ENCODE results near the gene IGFN1. TPM values are rescaled to one million over a fixed set of nuclear protein-coding genes. Genes with fewer than 3 reads are reported as not detected.

The IGFN1 gene
- total RNA-seq: 0.14 and 0.86 TPM in 2 replicates

DNA sequence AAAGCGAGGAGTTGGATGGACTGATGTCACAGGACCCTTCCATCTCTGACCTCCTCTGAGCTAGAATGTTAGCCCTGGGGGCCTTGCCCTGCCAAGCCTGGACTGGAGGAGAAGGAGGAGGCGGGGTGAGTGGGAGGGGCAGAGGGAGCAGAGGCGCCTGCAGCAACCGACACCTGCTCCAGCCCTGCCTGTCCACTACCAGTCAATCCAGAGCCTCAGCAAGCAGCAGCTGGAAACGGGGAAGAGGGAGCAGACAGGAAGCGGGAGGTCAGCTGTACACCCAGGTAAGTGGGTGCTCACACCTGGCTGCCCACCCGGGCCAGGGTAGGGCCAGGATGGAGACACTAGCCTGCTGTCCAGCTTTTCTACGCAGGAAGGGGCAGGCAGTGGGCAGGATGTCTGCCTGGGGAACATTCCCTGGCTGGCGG, at the start of gene IGFN1:
TSS of gene IGFN1 (plus strand) at position 201 of the 428 bp plus-strand sequence. CDS start 2,470 bp downstream, outside the sequence.
- no peak for DNase-seq (ENCODE audit: low read depth)
- TF ChIP-seq, protein P1, sequence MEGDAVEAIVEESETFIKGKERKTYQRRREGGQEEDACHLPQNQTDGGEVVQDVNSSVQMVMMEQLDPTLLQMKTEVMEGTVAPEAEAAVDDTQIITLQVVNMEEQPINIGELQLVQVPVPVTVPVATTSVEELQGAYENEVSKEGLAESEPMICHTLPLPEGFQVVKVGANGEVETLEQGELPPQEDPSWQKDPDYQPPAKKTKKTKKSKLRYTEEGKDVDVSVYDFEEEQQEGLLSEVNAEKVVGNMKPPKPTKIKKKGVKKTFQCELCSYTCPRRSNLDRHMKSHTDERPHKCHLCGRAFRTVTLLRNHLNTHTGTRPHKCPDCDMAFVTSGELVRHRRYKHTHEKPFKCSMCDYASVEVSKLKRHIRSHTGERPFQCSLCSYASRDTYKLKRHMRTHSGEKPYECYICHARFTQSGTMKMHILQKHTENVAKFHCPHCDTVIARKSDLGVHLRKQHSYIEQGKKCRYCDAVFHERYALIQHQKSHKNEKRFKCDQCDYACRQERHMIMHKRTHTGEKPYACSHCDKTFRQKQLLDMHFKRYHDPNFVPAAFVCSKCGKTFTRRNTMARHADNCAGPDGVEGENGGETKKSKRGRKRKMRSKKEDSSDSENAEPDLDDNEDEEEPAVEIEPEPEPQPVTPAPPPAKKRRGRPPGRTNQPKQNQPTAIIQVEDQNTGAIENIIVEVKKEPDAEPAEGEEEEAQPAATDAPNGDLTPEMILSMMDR (conservative IDR thresholded peaks at IDR 0.05; ENCODE audit: low read depth, low read length): no peak
- peak within 1 kb of the TSS; percentile 28 for H3K4me3 ChIP-seq (ENCODE audit: low read depth, low read length)

DNA sequence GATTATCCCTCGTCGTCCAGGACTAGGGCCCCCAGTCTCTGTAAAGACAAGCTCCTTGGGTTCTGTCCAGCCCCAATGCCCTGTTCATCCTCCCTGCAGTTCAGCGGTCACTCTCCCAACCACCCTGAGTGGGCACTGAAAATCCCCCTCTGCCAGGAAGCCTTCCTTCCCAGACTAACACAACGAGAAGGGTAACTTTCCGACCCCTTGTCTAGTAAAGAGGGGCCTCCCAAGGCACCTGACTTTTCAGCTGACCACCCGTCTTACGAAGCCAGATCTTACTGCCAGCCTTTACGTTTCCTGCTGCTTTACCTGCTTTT, 49.7 kb upstream of the IGFN1 start:
- no peak for DNase-seq (ENCODE audit: low read depth)
- TF ChIP-seq, protein P1 (conservative IDR thresholded peaks at IDR 0.05; ENCODE audit: low read depth, low read length): no peak
- H3K4me3 ChIP-seq (ENCODE audit: low read depth, low read length): no peak overlapping the region

DNA sequence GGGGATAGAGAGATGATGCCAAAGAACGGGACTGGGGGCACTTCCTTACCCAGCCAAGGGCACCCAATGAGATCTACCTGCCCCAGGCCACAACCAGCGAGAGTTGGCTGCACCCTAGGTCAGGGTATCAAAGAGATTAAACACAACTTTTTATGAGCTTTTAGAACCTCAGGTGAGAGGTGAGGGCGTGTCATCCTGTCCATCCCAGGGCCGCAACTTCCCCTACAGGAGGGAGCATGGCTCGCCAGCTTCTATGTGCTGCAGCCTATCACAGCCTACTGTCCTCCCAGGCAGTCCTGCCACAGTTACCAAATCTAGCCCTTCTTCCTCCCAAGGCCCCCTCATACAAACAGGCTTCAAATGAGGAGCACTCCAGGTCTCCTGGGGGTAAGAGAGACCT, 49.2 kb upstream of the IGFN1 start:
- no peak for DNase-seq (ENCODE audit: low read depth)
- no peak overlapping the region for H3K4me3 ChIP-seq (ENCODE audit: low read depth, low read length)
- TF ChIP-seq, protein P1 (conservative IDR thresholded peaks at IDR 0.05; ENCODE audit: low read depth, low read length): no peak

DNA sequence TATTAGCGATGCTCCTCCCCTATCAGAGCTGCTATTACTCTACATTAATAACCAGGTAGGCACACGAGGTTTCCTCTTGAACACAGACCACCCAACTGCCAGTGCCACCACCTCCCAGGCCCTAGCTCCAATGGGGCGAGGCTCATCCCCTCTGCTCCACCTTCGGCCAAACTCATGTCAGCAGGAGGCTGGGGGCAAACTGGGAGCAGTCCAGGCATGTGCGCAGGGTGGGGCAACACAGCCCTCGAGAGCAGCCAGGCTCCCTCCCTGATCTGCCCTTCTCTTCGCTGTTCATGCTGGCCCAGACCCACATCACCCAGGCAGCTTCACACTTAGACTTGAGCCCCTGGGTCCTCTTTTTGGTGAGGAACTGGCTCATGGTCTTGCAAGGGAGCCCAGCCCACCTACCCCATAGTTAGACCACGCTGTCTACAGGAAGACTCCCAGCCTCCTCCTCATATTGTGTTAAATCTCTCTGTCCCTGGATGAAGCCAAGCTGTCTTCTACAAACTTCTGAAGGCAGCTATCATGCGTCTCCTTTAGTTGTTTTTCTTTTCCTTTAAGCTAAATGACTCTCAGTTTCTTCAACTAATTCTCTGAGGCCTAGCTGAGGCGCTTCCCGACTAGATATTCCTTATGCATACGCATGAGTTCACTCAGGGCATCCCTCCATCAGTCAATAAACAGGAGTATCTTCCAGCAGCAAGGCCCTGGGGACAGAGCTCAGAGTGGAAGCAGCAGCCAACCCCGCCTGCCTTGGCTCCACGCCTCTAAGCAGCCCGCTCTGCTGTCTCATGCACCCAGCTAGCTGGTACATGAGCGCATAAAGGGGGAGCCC, 48.4 kb upstream of the IGFN1 start:
- H3K4me3 ChIP-seq (ENCODE audit: low read depth, low read length): no peak overlapping the region
- TF ChIP-seq, protein P1 (conservative IDR thresholded peaks at IDR 0.05; ENCODE audit: low read depth, low read length): no peak
- DNase-seq (ENCODE audit: low read depth): no peak

DNA sequence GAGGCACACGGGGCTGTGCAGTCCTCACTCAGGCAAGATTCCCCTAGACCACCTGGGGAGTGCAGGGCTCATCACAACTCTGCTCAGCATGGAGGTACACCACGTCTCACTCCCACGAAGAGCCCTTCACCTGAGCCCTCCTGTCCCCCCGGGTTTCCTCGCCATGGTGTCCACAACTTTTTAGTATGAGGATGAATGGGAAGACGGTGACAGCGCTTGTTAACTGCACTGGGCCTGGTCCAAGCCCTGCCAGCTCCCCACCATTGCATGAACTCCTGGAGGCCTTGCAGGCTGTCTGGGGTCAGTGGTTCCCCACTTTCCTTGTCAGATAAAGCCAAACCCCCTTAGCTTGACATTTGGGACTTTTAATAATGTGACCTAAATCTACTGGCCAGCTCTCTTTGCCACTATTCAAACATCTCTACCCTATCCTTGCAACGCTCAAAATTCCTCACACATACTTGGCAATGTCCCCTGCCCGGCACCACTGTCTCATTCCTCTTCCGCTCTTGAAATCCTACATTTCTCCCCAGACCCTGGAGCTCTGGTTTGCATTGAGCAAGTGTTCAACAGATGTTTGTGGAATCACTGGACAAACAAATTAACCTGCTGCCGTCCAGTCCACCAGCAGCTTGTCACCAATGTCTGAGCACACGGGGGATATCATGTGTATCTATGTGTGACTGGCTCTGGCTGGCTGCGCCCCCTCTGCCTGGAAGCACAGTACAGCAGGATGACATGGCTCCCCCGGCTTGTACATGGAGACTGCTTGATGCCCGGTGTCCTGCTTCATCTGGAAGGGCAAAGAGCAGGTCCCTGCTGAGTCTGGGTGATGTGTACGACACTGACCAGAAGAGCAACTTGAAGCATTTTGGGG, 47.5 kb upstream of the IGFN1 start:
- TF ChIP-seq, protein P1 (conservative IDR thresholded peaks at IDR 0.05; ENCODE audit: low read depth, low read length): no peak
- DNase-seq (ENCODE audit: low read depth): no peak
- H3K4me3 ChIP-seq (ENCODE audit: low read depth, low read length): no peak overlapping the region

DNA sequence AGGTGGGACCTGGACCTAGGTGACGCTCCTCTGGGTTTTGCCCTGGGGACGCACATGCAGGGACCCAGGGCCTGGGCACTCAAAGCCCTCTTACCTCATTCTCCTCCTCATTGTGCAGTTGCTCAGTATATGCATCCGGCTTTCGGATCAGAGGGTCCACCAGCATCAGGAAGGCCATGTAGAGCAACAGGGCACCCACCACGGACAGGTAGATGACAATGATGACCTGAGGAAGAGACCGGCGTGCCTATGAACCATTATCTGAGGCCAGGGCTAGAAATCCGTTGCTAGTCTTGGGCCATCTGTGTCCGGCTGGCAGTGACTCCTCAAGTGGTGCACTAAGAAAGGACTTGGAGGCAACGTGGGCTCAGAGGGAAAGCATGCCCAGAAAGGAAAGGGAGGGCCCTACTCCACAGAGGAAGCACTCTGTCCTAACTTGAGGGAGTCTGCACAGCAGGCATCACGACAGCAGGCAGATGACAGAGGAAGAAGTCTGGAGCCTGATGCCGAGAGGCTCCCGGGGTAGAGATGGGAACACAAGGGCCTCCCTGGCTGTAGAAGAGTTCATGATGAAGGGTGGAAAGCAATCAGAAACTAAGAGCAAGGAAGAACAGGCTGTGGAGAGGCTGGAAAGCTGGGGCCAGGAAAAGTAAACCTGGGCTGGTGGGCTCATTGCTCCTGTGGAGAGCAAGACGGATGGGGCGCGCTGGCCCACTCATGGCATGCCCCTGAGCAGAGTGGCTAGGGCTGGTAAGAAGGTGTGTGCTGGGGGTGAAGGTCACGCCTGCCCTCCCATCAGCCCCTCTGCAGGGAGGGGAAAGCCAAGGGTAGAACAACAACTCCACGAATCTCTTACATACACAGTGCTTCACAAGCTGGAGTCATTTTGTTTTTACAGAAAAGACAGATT, 46.6 kb upstream of the IGFN1 start:
- TF ChIP-seq, protein P1 (conservative IDR thresholded peaks at IDR 0.05; ENCODE audit: low read depth, low read length): no peak
- no peak overlapping the region for H3K4me3 ChIP-seq (ENCODE audit: low read depth, low read length)
- DNase-seq (ENCODE audit: low read depth): no peak
